ENCODE measurements around the gene RRAD. TPM values are rescaled to one million over a fixed set of nuclear protein-coding genes. Genes with fewer than 3 reads are reported as not detected.
A peak's percentile ranks its signal among the peaks of the same experiment; 100 is the strongest.

The RRAD gene
- total and polyA plus RNA-seq, 4 experiments from 2014 or later, result 0.29 to 0.58 TPM; not detected in 2

- no peaks in the 10 kb centered on the region for H3K27me3 Mint-ChIP-seq
- POLR2A ChIA-PET (ENCODE audit: partially characterized antibody), result interaction anchor here (0.8 kb wide), 1 partner anchor 15 kb away, joined by 3 read pairs; the partner anchor contains the start of gene PDP2
- no peaks in the 10 kb centered on the region for H3K9me3 Mint-ChIP-seq
- CTCF ChIA-PET (ENCODE audit: partially characterized antibody), result interaction anchor here (0.7 to 2.1 kb wide), 11 partner anchors 9 to 65 kb away, joined by 3 to 10 read pairs (median 3); partner anchors contain the start of genes NAE1 and PDP2
- intact Hi-C loops (cut with micrococcal nuclease), result loop anchor here (2.0 kb wide), 1 partner anchor 60 kb away; no protein-coding TSS in a partner anchor
- H3K4me3 Mint-ChIP-seq, result no peak overlapping the region
- H3K9me3 ChIP-seq (ENCODE audit: control insufficient read depth in 1 of 2, low read length in 2 of 2), result no peaks in the 10 kb centered on the region
- no peak overlapping the region for H3K4me3 ChIP-seq (ENCODE audit: low read length in 2 of 2)
- no peak overlapping the region for H3K27ac ChIP-seq (ENCODE audit: low read depth, low read length)
- peaks cover 0 to 4% of the 10 kb centered on the region in 2 donors for H3K36me3 Mint-ChIP-seq
- H3K27ac Mint-ChIP-seq, result peak overlapping the region in 3 of 7 donors; percentile 14 to 78 (median 42)
- peaks cover 3 to 12% (median 9%) of the 10 kb centered on the region in 4 donors for H3K4me1 Mint-ChIP-seq
- peaks cover 3% of the 10 kb centered on the region for H3K4me1 ChIP-seq (ENCODE audit: insufficient read depth, low read length)
- no peaks in the 10 kb centered on the region for H3K36me3 ChIP-seq (ENCODE audit: insufficient read depth, low read length)
- peak; percentile 42 to 61 (median 53) for DNase-seq
- H3K27me3 ChIP-seq (ENCODE audit: insufficient read depth, low read length), result no peaks in the 10 kb centered on the region
These were observed 30.2 kb downstream of the RRAD start for GRCh38 chr16:66894948-66895688.

- CTCF ChIA-PET (ENCODE audit: partially characterized antibody), result interaction anchor here (0.8 to 2.0 kb wide), 5 partner anchors 12 to 64 kb away, joined by 3 to 10 read pairs (median 4); partner anchors contain the start of genes NAE1 and PDP2
- Histone ChIP-seq H3K9me3 (ENCODE audit: control insufficient read depth in 1 of 2, low read length in 2 of 2) (no peaks in the 10 kb centered on the region), H3K27me3 (ENCODE audit: insufficient read depth, low read length) (no peaks in the 10 kb centered on the region), H3K4me1 (ENCODE audit: insufficient read depth, low read length) (peaks cover 3% of the 10 kb centered on the region), H3K27ac (ENCODE audit: low read depth, low read length) (no peak overlapping the region), H3K4me3 (ENCODE audit: low read length in 2 of 2) (no peak overlapping the region), H3K36me3 (ENCODE audit: insufficient read depth, low read length) (no peaks in the 10 kb centered on the region)
- no peaks in the 10 kb centered on the region for H3K27me3 Mint-ChIP-seq
- H3K4me3 Mint-ChIP-seq, result no peak overlapping the region
- intact Hi-C loops (cut with micrococcal nuclease), result loop anchor here (2.0 kb wide), 1 partner anchor 61 kb away; no protein-coding TSS in a partner anchor
- H3K36me3 Mint-ChIP-seq, result peaks cover 0 to 4% of the 10 kb centered on the region in 2 donors
- peaks cover 3 to 12% (median 9%) of the 10 kb centered on the region in 4 donors for H3K4me1 Mint-ChIP-seq
- POLR2A ChIA-PET (ENCODE audit: partially characterized antibody), result no interaction called here
- peak overlapping the region in 1 of 7 donors; percentile 42 for H3K27ac Mint-ChIP-seq
- DNase-seq, result no peak
- no peaks in the 10 kb centered on the region for H3K9me3 Mint-ChIP-seq
These were observed 31.3 kb downstream of the RRAD start for GRCh38 chr16:66894055-66894454.

- Histone ChIP-seq H3K36me3 (ENCODE audit: insufficient read depth, low read length) (no peaks in the 10 kb centered on the region), H3K9me3 (ENCODE audit: control insufficient read depth in 1 of 2, low read length in 2 of 2) (no peaks in the 10 kb centered on the region), H3K4me1 (ENCODE audit: insufficient read depth, low read length) (peaks cover 3% of the 10 kb centered on the region), H3K27ac (ENCODE audit: low read depth, low read length) (no peak overlapping the region), H3K27me3 (ENCODE audit: insufficient read depth, low read length) (no peaks in the 10 kb centered on the region), H3K4me3 (ENCODE audit: low read length in 2 of 2) (no peak overlapping the region)
- DNase-seq, result no peak
- H3K4me1 Mint-ChIP-seq, result peaks cover 10 to 23% (median 17%) of the 10 kb centered on the region in 4 donors
- intact Hi-C loops (cut with micrococcal nuclease), result no loop called here
- H3K27me3 Mint-ChIP-seq, result no peaks in the 10 kb centered on the region
- ChIA-PET POLR2A (ENCODE audit: partially characterized antibody) (interaction anchor here (0.6 to 1.6 kb wide), 2 partner anchors 12 to 34 kb away, joined by 3 to 6 read pairs; partner anchors contain the start of gene PDP2), CTCF (ENCODE audit: partially characterized antibody) (interaction anchor here (1.0 to 3.9 kb wide), 4 partner anchors 19 to 61 kb away, joined by 3 to 12 read pairs (median 6); partner anchors contain the start of gene NAE1)
- no peak overlapping the region for H3K4me3 Mint-ChIP-seq
- no peaks in the 10 kb centered on the region for H3K9me3 Mint-ChIP-seq
- H3K36me3 Mint-ChIP-seq, result peaks cover 0 to 15% of the 10 kb centered on the region in 2 donors
- H3K27ac Mint-ChIP-seq, result peak overlapping the region in 1 of 7 donors; percentile 25
These were observed 33.5 kb downstream of the RRAD start for GRCh38 chr16:66891797-66892196.

- peaks cover 0 to 15% of the 10 kb centered on the region in 2 donors for H3K36me3 Mint-ChIP-seq
- H3K4me3 Mint-ChIP-seq, result peak overlapping the region in 1 of 8 donors; percentile 63
- H3K27me3 Mint-ChIP-seq, result no peaks in the 10 kb centered on the region
- Histone ChIP-seq H3K4me3 (ENCODE audit: low read length in 2 of 2) (no peak overlapping the region), H3K9me3 (ENCODE audit: control insufficient read depth in 1 of 2, low read length in 2 of 2) (no peaks in the 10 kb centered on the region), H3K36me3 (ENCODE audit: insufficient read depth, low read length) (no peaks in the 10 kb centered on the region), H3K27me3 (ENCODE audit: insufficient read depth, low read length) (no peaks in the 10 kb centered on the region), H3K27ac (ENCODE audit: low read depth, low read length) (no peak overlapping the region), H3K4me1 (ENCODE audit: insufficient read depth, low read length) (peaks cover 6% of the 10 kb centered on the region)
- no peak for DNase-seq
- peaks cover 12 to 24% (median 19%) of the 10 kb centered on the region in 4 donors for H3K4me1 Mint-ChIP-seq
- H3K27ac Mint-ChIP-seq, result peak overlapping the region in 3 of 7 donors; percentile 18 to 84 (median 24)
- intact Hi-C loops (cut with micrococcal nuclease), result no loop called here
- ChIA-PET POLR2A (ENCODE audit: partially characterized antibody) (no interaction called here), CTCF (ENCODE audit: partially characterized antibody) (interaction anchor here (1.3 to 3.9 kb wide), 2 partner anchors 11 to 18 kb away, joined by 6 to 12 read pairs; partner anchors contain the start of gene PDP2)
- H3K9me3 Mint-ChIP-seq, result no peaks in the 10 kb centered on the region
These were observed 34.0 kb downstream of the RRAD start for GRCh38 chr16:66891360-66891759.

DNA sequence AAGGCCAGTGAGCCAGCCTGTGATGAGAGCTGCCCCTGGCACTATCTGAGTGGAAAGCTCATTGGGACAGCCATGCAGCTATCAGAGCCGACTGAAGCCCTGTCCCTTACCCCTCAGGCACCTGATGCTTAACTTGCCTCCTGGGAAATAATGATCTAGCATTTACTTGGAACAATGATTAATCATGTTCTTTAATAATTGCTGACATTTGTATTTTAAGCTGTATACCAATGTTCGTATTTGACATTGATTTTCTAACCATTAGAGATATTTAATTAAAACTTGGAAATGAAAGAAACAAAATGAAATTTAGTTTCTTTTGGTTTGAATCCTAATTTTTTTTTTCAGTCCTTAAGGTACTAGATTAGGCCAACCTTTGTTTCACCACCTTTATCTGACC lies 34.5 kb downstream of the RRAD start:
- H3K27me3 Mint-ChIP-seq, result no peaks in the 10 kb centered on the region
- peak overlapping the region in 1 of 7 donors; percentile 48 for H3K27ac Mint-ChIP-seq
- no peak overlapping the region for H3K4me3 Mint-ChIP-seq
- Histone ChIP-seq H3K4me3 (ENCODE audit: low read length in 2 of 2) (no peak overlapping the region), H3K27me3 (ENCODE audit: insufficient read depth, low read length) (no peaks in the 10 kb centered on the region), H3K36me3 (ENCODE audit: insufficient read depth, low read length) (peaks cover 5% of the 10 kb centered on the region), H3K4me1 (ENCODE audit: insufficient read depth, low read length) (peaks cover 8% of the 10 kb centered on the region), H3K27ac (ENCODE audit: low read depth, low read length) (no peak overlapping the region), H3K9me3 (ENCODE audit: control insufficient read depth in 1 of 2, low read length in 2 of 2) (no peaks in the 10 kb centered on the region)
- DNase-seq, result no peak
- H3K4me1 Mint-ChIP-seq, result peaks cover 12 to 26% (median 18%) of the 10 kb centered on the region in 4 donors
- H3K36me3 Mint-ChIP-seq, result peaks cover under 1 to 18% of the 10 kb centered on the region in 2 donors
- intact Hi-C loops (cut with micrococcal nuclease), result no loop called here
- H3K9me3 Mint-ChIP-seq, result no peaks in the 10 kb centered on the region
- ChIA-PET POLR2A (ENCODE audit: partially characterized antibody) (no interaction called here), CTCF (ENCODE audit: partially characterized antibody) (interaction anchor here (1.0 to 3.9 kb wide), 4 partner anchors 10 to 23 kb away, joined by 4 to 12 read pairs (median 8); partner anchors contain the start of gene PDP2)

GRCh38 chr16:66889622-66890021 lies 35.7 kb downstream of the RRAD start:
- intact Hi-C loops (cut with micrococcal nuclease), result no loop called here
- H3K36me3 Mint-ChIP-seq, result peaks cover 10 to 30% of the 10 kb centered on the region in 2 donors
- no peaks in the 10 kb centered on the region for H3K9me3 ChIP-seq (ENCODE audit: control insufficient read depth in 1 of 2, low read length in 2 of 2)
- no peak overlapping the region for H3K4me3 Mint-ChIP-seq
- no peak for DNase-seq
- no peak overlapping the region for H3K27ac ChIP-seq (ENCODE audit: low read depth, low read length)
- H3K27ac Mint-ChIP-seq, result peak overlapping the region in 1 of 7 donors; percentile 30
- H3K27me3 ChIP-seq (ENCODE audit: insufficient read depth, low read length), result no peaks in the 10 kb centered on the region
- H3K36me3 ChIP-seq (ENCODE audit: insufficient read depth, low read length), result peaks cover 17% of the 10 kb centered on the region
- H3K27me3 Mint-ChIP-seq, result no peaks in the 10 kb centered on the region
- H3K4me1 Mint-ChIP-seq, result peaks cover 11 to 26% (median 20%) of the 10 kb centered on the region in 4 donors
- ChIA-PET POLR2A (ENCODE audit: partially characterized antibody) (no interaction called here), CTCF (ENCODE audit: partially characterized antibody) (interaction anchor here (0.6 to 3.9 kb wide), 3 partner anchors 17 to 343 kb away, joined by 3 to 12 read pairs (median 9); no protein-coding TSS in a partner anchor)
- H3K4me1 ChIP-seq (ENCODE audit: insufficient read depth, low read length), result peaks cover 8% of the 10 kb centered on the region
- H3K4me3 ChIP-seq (ENCODE audit: low read length in 2 of 2), result no peak overlapping the region
- no peaks in the 10 kb centered on the region for H3K9me3 Mint-ChIP-seq

Data from CD4-positive, alpha-beta memory T cell (primary cell).